Measurements from ENCODE around the gene GNAS-AS1. TPM values are rescaled to one million over a fixed set of nuclear protein-coding genes. Genes with fewer than 3 reads are reported as not detected.

The GNAS-AS1 gene
- total and polyA plus RNA-seq, 2 of the 8 experiments (the other 6 are each of a cell fraction or from before 2014, with no cell fraction given) = 4.7 to 13.7 TPM

- TF ChIP-seq CTCF (IDR thresholded peaks at IDR 0.05; ENCODE audit: control extremely low read depth in 1 of 3, insufficient read depth in 1 of 3, low read depth in 1 of 3, low read length in 3 of 3) (peak; percentile 64 to 71 (median 67)), TEAD4 (IDR thresholded peaks at IDR 0.05; ENCODE audit: low read depth, low read length) (no peak), HDAC6 (IDR thresholded peaks at IDR 0.05; ENCODE audit: low read depth, low read length) (no peak), MAFK (IDR thresholded peaks at IDR 0.05; ENCODE audit: low read depth, low read length) (no peak), TAF7 (optimal IDR thresholded peaks at IDR 0.05; ENCODE audit: borderline replicate concordance, low read depth, low read length) (peak; percentile 86), CREB1 (IDR thresholded peaks at IDR 0.05) (0 out of 2 replicates have a peak, but pooled peaks have one; percentile 7)
These were observed 11.2 kb downstream of the GNAS-AS1 start (continued) for GRCh38 chr20:58839474-58839874.
